K562 (cell line): Measurements from ENCODE around the gene CHMP1A. TPM values are rescaled to one million over a fixed set of nuclear protein-coding genes. Genes with fewer than 3 reads are reported as not detected.

Source experiments
- BDP1 ChIP-seq: IDR thresholded peaks from 3 replicates; pipeline ENCODE4 v1.6.1; 2011; ENCODE audit not compliant: insufficient read length, insufficient read depth
- DMBX1 ChIP-seq: fragments of 250-450 bp; sonication (Bioruptor Pico); IDR thresholded peaks from 2 replicates; pipeline ENCODE4 v1.8.0; 2022; ENCODE audit warnings: inconsistent platforms, mild to moderate bottlenecking, moderate library complexity, borderline replicate concordance
- ETS1 ChIP-seq: conservative IDR thresholded peaks from 2 replicates; pipeline ENCODE4 v1.6.1; 2011; ENCODE audit warnings: low read depth, mild to moderate bottlenecking, low read length; ENCODE audit not compliant: control insufficient read depth
- ETV1 ChIP-seq: fragments of 450-650 bp; conservative IDR thresholded peaks from 2 replicates; pipeline ENCODE4 v1.6.1; 2016; ENCODE audit warnings: missing genetic modification characterization, control low read depth, low read depth, missing compliant biosample characterization
- HMGN3 ChIP-seq: IDR thresholded peaks from 2 replicates; pipeline ENCODE4 v1.6.1; 2011; ENCODE audit warnings: borderline replicate concordance, low read depth, mild to moderate bottlenecking, mixed read lengths, low read length; ENCODE audit not compliant: insufficient read length; ENCODE audit errors: extremely low read depth
- HNRNPH1 ChIP-seq: fragments of 200-400 bp; formaldehyde crosslinking; optimal IDR thresholded peaks from 2 replicates; pipeline ENCODE3; 2017; ENCODE audit warnings: low read depth, mild to moderate bottlenecking, low read length, moderate library complexity
- LCOR ChIP-seq: sonication (generic); formaldehyde crosslinking; IDR thresholded peaks from 2 replicates; pipeline ENCODE4 v1.8.0; 2022; ENCODE audit warnings: mild to moderate bottlenecking, missing genetic modification reagents
- MAX ChIP-seq: sonication (generic); formaldehyde crosslinking; IDR thresholded peaks from 2 replicates; pipeline ENCODE4 v1.9.0; 2022; ENCODE audit warnings: mild to moderate bottlenecking, missing genetic modification reagents
- MED1 ChIP-seq: sonication (generic); formaldehyde crosslinking; IDR thresholded peaks from 2 replicates; pipeline ENCODE4 v1.8.1; 2023; ENCODE audit warnings: missing genetic modification reagents, borderline replicate concordance
- MLLT1 ChIP-seq, 2 experiments: fragments of 450-650 bp; IDR thresholded peaks; 2 replicates each; pipeline ENCODE4 v1.6.1; 2016
- PRPF4 ChIP-seq: fragments of 200-400 bp; formaldehyde crosslinking; IDR thresholded peaks from one replicate; pipeline ENCODE4 v1.6.1; 2017; ENCODE audit warnings: low read length, low read depth, mild to moderate bottlenecking; ENCODE audit not compliant: insufficient read depth, poor library complexity, severe bottlenecking
- RBM34 ChIP-seq: fragments of 200-400 bp; formaldehyde crosslinking; IDR thresholded peaks from 2 replicates; pipeline ENCODE4 v1.6.1; 2018; ENCODE audit warnings: low read length, borderline replicate concordance; ENCODE audit not compliant: insufficient read depth
- RFX1 ChIP-seq: fragments of 450-650 bp; IDR thresholded peaks from 2 replicates; pipeline ENCODE4 v1.6.1; 2016; ENCODE audit warnings: mild to moderate bottlenecking, moderate library complexity
- SRSF7 ChIP-seq: fragments of 200-400 bp; formaldehyde crosslinking; optimal IDR thresholded peaks from 2 replicates; pipeline ENCODE3; 2017; ENCODE audit warnings: mild to moderate bottlenecking, low read depth, low read length
- THRAP3 ChIP-seq: fragments of 450-650 bp; IDR thresholded peaks from 2 replicates; pipeline ENCODE4 v1.6.1; 2016; ENCODE audit warnings: mild to moderate bottlenecking, inconsistent platforms, borderline replicate concordance
- ZBTB17 ChIP-seq: fragments of 450-650 bp; formaldehyde crosslinking; IDR thresholded peaks from 2 replicates; pipeline ENCODE4 v1.4.0; 2020; ENCODE audit warnings: mild to moderate bottlenecking
- ZNF282 ChIP-seq: sonication (generic); formaldehyde crosslinking; IDR thresholded peaks from 2 replicates; pipeline ENCODE4 v1.8.1; 2023; ENCODE audit warnings: missing genetic modification reagents
- ZNF518B ChIP-seq: fragments of 250-450 bp; sonication (Bioruptor Pico); IDR thresholded peaks from 2 replicates; pipeline ENCODE4 v1.5.0; 2021; ENCODE audit warnings: mild to moderate bottlenecking, moderate library complexity
- polyA plus RNA-seq, 8 experiments: library from polyadenylated mRNA; depleted of rRNA in 4 of 8; stranded (reverse) in 5 of 8; unstranded in 3 of 8; fragments of >200 nt; fragmentation: Nextera tagmentation in 2 of 8; fragmentation: Illumina TruSeq in 1 of 8; extraction: Ambion mirVana in 2 of 8; extraction: Trizol in 1 of 8; gene quantifications; 2 replicates each; pipeline versions ENCODE4 v1.2.1 to v1.2.3, GENCODE V29; 2011 to 2014; ENCODE audit warnings: inconsistent platforms in 1 of 8, missing spikeins in 1 of 8
- total RNA-seq, 7 experiments: library from RNA; depleted of rRNA in 6 of 7; stranded (reverse); fragments of >200 nt in 6 of 7; fragmentation: Illumina TruSeq in 2 of 7; extraction: Trizol in 2 of 7; gene quantifications; 2 replicates each; pipeline versions ENCODE4 v1.2.1 to v1.2.3, GENCODE V29; 2011 to 2021; ENCODE audit warnings: low replicate concordance in 1 of 7

CHMP1A gene
- total and polyA plus RNA-seq, 9 of the 15 experiments (the other 6 are each of a cell fraction or from before 2014, with no cell fraction given), result 0.83 to 79.9 (median 45.2) TPM

- peak; percentile 89 for TF ChIP-seq ETV1
- 0 out of 2 replicates have a peak, but pooled peaks have one; percentile 73 for TF ChIP-seq ZNF282 (CRISPR knock-in tag)
- TF ChIP-seq ZBTB17 (CRISPR knock-in tag), result peak; percentile 25; the same call in 1 of the 2 replicates
- TF ChIP-seq ZNF518B (CRISPR knock-in tag), result no peak
- TF ChIP-seq PRPF4, result no peak
- TF ChIP-seq HMGN3, result peak; percentile 52
- no peak for TF ChIP-seq THRAP3
- peak; percentile 79 for TF ChIP-seq ETS1
- peak; percentile 19 for TF ChIP-seq LCOR (CRISPR knock-in tag)
- no peak; the same call in 1 of the 2 replicates for TF ChIP-seq MAX
- TF ChIP-seq HNRNPH1, result no peak
- TF ChIP-seq MED1, result no peak
- 0 out of 2 replicates have a peak, but pooled peaks have one; percentile 71 for TF ChIP-seq RBM34
- TF ChIP-seq SRSF7, result no peak
- peak; percentile 94 for TF ChIP-seq RFX1
- TF ChIP-seq DMBX1, result no peak
- no peak for TF ChIP-seq BDP1
- no peak for TF ChIP-seq MLLT1 (IDR thresholded peaks at IDR 0.05)
Measured at GRCh38 chr16:89657442-89658220, at the start of gene CHMP1A, which contains the start of gene SPATA33 (continued).
